ENCODE measurements around the gene ST7. TPM values are rescaled to one million over a fixed set of nuclear protein-coding genes. Genes with fewer than 3 reads are reported as not detected.

The ST7 gene
- total RNA-seq, 1 experiment from 2014 or later = 38.2 TPM

GRCh38 chr7:117014099-117014656, 60.9 kb downstream of the ST7 start:
- H3K36me3 ChIP-seq (ENCODE audit: control insufficient read depth, insufficient read depth, low read length) = no peaks in the 10 kb centered on the region
- no peak overlapping the region for H3K4me3 ChIP-seq (ENCODE audit: low read depth, low read length)
- no peaks in the 10 kb centered on the region; the same call in 1 of the 2 replicates for H3K4me1 ChIP-seq
- Mint-ChIP-seq H3K9me3 (ENCODE audit: unreplicated experiment) (no peaks in the 10 kb centered on the region), H3K27me3 (ENCODE audit: insufficient read depth, unreplicated experiment) (no peaks in the 10 kb centered on the region), H3K4me1 (ENCODE audit: low read depth, unreplicated experiment) (peaks cover 12% of the 10 kb centered on the region), H3K36me3 (ENCODE audit: insufficient read depth, unreplicated experiment) (no peaks in the 10 kb centered on the region), H3K4me3 (ENCODE audit: unreplicated experiment) (no peak overlapping the region), H3K27ac (ENCODE audit: unreplicated experiment) (no peak overlapping the region)
- CTCF ChIA-PET = no interaction called here
- no peaks in the 10 kb centered on the region for H3K9me3 ChIP-seq
- DNase-seq = no peak
- intact Hi-C loops (cut with micrococcal nuclease; ENCODE audit: unreplicated experiment) = loop anchor here (5.0 kb wide), 1 partner anchor 62 kb away; the partner anchor contains the start of gene ST7
- BruUV-seq (replicated peaks) = no TSS peak
- POLR2A ChIA-PET = no interaction called here
- TF ChIP-seq, protein P1, sequence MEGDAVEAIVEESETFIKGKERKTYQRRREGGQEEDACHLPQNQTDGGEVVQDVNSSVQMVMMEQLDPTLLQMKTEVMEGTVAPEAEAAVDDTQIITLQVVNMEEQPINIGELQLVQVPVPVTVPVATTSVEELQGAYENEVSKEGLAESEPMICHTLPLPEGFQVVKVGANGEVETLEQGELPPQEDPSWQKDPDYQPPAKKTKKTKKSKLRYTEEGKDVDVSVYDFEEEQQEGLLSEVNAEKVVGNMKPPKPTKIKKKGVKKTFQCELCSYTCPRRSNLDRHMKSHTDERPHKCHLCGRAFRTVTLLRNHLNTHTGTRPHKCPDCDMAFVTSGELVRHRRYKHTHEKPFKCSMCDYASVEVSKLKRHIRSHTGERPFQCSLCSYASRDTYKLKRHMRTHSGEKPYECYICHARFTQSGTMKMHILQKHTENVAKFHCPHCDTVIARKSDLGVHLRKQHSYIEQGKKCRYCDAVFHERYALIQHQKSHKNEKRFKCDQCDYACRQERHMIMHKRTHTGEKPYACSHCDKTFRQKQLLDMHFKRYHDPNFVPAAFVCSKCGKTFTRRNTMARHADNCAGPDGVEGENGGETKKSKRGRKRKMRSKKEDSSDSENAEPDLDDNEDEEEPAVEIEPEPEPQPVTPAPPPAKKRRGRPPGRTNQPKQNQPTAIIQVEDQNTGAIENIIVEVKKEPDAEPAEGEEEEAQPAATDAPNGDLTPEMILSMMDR (IDR thresholded peaks at IDR 0.05; ENCODE audit: insufficient read depth in 1 of 2, low read depth in 1 of 2, low read length in 1 of 2, severe bottlenecking in 1 of 2, unreplicated experiment in 1 of 2) = no peak
- no peaks in the 10 kb centered on the region for H3K27me3 ChIP-seq (replicated peaks; ENCODE audit: control insufficient read depth, insufficient read depth, low read length)

GRCh38 chr7:117014673-117015133, 61.4 kb downstream of the ST7 start:
- BruUV-seq (replicated peaks) = no TSS peak
- Histone ChIP-seq H3K36me3 (ENCODE audit: control insufficient read depth, insufficient read depth, low read length) (no peaks in the 10 kb centered on the region), H3K27me3 (replicated peaks; ENCODE audit: control insufficient read depth, insufficient read depth, low read length) (no peaks in the 10 kb centered on the region), H3K9me3 (no peaks in the 10 kb centered on the region), H3K4me1 (no peaks in the 10 kb centered on the region; the same call in 1 of the 2 replicates), H3K4me3 (ENCODE audit: low read depth, low read length) (no peak overlapping the region)
- intact Hi-C loops (cut with micrococcal nuclease; ENCODE audit: unreplicated experiment) = loop anchor here (5.0 kb wide), 1 partner anchor 62 kb away; the partner anchor contains the start of gene ST7
- Mint-ChIP-seq H3K27ac (ENCODE audit: unreplicated experiment) (no peak overlapping the region), H3K4me1 (ENCODE audit: low read depth, unreplicated experiment) (peaks cover 14% of the 10 kb centered on the region), H3K4me3 (ENCODE audit: unreplicated experiment) (no peak overlapping the region), H3K27me3 (ENCODE audit: insufficient read depth, unreplicated experiment) (no peaks in the 10 kb centered on the region), H3K36me3 (ENCODE audit: insufficient read depth, unreplicated experiment) (no peaks in the 10 kb centered on the region), H3K9me3 (ENCODE audit: unreplicated experiment) (no peaks in the 10 kb centered on the region)
- DNase-seq = no peak
- CTCF ChIA-PET = no interaction called here
- TF ChIP-seq, protein P1 (IDR thresholded peaks at IDR 0.05; ENCODE audit: insufficient read depth in 1 of 2, low read depth in 1 of 2, low read length in 1 of 2, severe bottlenecking in 1 of 2, unreplicated experiment in 1 of 2) = no peak
- POLR2A ChIA-PET = no interaction called here

DNA sequence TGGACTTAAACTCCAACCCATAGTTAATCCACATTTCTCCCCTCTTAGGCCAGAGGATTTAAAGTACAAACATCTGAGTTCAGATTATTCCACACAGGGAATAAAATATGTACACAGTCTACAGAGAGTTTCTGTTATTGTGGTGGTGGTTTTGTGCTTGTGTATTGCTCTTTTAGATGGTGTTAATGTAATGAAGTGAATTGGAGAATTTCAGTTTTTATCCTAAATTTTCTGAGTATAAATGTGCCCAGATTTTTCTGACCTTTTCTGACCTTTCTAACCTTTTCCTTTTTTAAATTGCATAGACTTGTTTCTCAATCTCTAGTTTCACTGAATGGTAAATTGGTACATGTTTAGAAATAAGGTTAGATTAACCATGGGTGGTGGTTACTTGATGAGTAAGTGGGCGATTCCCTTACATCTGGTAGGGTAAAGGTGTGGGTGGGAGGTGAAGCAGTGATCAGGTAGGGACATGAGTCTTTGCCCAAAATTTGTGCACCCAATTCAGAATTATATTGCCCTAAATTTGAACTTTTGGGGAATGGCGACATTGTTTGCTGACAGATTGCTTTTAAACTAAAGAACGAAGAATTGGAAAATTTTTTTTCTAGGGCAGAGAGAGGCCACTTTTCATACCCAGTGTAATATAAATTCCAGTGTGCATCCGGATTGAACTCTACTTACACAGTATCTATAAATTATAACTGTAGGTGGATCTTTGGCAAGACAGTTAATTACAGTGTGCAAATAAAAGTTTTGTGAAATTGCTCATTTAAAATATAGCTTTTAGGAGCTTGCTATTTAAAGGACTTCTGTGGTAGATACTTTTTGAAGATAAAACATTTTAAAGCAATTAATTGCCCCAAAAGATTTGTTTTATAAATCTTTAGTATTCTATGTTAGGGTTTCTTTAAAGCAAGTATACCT, 62.2 kb downstream of the ST7 start:
- Mint-ChIP-seq H3K9me3 (ENCODE audit: unreplicated experiment) (no peaks in the 10 kb centered on the region), H3K27me3 (ENCODE audit: insufficient read depth, unreplicated experiment) (no peaks in the 10 kb centered on the region), H3K4me1 (ENCODE audit: low read depth, unreplicated experiment) (peaks cover 14% of the 10 kb centered on the region), H3K4me3 (ENCODE audit: unreplicated experiment) (no peak overlapping the region), H3K27ac (ENCODE audit: unreplicated experiment) (no peak overlapping the region), H3K36me3 (ENCODE audit: insufficient read depth, unreplicated experiment) (no peaks in the 10 kb centered on the region)
- no peaks in the 10 kb centered on the region for H3K36me3 ChIP-seq (ENCODE audit: control insufficient read depth, insufficient read depth, low read length)
- H3K4me1 ChIP-seq = no peaks in the 10 kb centered on the region; the same call in 1 of the 2 replicates
- H3K9me3 ChIP-seq = no peaks in the 10 kb centered on the region
- ChIA-PET POLR2A (no interaction called here), CTCF (no interaction called here)
- no peak for DNase-seq
- TF ChIP-seq, protein P1 (IDR thresholded peaks at IDR 0.05; ENCODE audit: insufficient read depth in 1 of 2, low read depth in 1 of 2, low read length in 1 of 2, severe bottlenecking in 1 of 2, unreplicated experiment in 1 of 2) = no peak
- intact Hi-C loops (cut with micrococcal nuclease; ENCODE audit: unreplicated experiment) = no loop called here
- H3K27me3 ChIP-seq (replicated peaks; ENCODE audit: control insufficient read depth, insufficient read depth, low read length) = no peaks in the 10 kb centered on the region
- no peak overlapping the region for H3K4me3 ChIP-seq (ENCODE audit: low read depth, low read length)
- BruUV-seq (replicated peaks) = no TSS peak
